HG03280 (cell line): ENCODE data around the gene IRF1.
A peak's percentile ranks its signal among the peaks of the same experiment; 100 is the strongest.
"Not testable (repeated sequence)": the region's sequence is repeated elsewhere in the genome, so short reads cannot be mapped to it uniquely, and the experiment has no call there.

Source experiments
- ATAC-seq: cut with Tn5 transposase; IDR thresholded peaks from one replicate; pipeline ENCODE4 v1.9.1; 2021; ENCODE audit warnings: mild to moderate bottlenecking, moderate library complexity; ENCODE audit not compliant: unreplicated experiment

The IRF1 gene

DNA sequence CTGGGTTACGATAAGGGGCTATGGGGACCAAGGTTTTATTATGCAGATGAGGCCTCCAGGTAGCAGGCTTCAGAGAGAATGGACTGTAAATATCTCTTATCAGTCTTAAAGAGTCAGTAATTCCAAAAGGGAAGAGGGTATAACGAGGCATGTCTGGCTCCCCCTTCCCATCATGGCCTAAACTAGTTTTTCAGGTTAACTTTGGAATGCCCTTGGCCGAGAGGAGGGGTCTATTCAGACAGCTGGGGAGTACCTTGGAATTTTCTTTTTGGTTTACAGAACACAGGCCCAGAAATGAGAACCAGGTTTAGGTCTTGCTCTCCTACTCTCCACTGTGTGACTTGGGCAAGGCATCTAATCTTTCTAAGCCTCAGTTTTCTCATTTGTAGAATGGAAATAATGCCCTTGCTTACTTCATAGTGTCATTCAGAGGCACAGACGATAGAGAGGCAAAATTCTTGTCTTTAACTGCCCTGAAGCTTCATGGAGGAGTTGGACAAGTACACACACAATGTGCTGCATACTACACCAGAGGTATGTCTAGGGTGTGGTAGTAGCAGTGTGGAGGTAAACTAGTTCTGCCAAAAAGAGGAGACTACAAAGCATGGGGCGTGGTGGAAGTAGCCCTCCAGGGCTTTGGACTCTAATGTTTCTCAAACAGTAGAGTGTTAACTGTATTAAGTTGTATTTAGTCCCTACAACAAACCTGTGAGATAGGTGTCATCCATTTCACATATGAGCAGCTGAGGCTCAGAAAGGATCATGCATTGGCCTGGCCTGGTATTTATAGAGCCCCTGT is 45.5 kb downstream of the IRF1 start:
- ATAC-seq = no peak

DNA sequence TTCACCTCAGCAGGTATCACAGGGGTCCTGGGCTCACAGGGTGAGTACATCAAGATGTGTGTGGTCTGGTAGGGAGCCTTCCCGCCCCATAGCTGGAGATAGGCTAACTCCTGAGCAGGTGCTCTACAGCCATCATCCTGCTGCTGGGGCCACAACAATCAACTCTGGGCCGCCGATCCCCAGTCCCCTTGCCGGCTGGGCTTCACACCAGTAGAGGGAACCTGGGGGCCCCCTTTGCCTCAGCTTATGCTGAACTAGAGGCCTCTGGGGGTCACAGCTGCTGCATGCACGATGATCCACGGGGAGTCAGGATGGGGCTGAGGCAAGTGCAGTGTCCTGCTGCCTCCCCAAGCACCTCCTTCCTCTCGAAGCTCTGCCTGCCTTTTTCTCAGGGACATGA is 46.5 kb downstream of the IRF1 start:
- ATAC-seq = no peak

DNA sequence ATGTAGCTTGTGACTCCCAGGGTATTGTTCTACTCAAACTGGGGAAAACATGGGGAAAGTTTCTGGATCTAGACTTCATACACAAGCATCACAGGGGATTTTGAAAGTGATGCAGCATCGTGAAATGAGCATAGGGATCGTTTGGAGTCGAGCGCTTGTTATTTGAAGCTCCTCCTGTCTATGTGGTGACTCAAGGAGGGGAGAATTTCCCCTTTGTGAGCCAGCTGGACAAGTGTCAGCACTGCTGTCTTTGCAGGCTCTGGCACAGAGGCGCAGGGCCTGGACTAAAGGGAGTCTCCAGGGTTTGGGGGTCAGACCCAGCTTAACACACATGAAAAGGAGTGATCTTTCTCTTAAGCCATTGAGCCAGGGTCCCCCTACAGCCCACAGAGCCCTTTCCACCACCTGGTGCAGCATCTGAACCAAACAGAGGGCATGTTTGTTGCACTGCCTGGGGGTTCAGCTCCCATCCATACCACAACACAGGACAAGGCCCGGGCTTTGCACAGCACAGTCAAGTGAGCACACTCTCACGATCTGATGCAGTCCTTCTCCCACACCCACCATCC is 51.0 kb downstream of the IRF1 start:
- ATAC-seq = no peak

DNA sequence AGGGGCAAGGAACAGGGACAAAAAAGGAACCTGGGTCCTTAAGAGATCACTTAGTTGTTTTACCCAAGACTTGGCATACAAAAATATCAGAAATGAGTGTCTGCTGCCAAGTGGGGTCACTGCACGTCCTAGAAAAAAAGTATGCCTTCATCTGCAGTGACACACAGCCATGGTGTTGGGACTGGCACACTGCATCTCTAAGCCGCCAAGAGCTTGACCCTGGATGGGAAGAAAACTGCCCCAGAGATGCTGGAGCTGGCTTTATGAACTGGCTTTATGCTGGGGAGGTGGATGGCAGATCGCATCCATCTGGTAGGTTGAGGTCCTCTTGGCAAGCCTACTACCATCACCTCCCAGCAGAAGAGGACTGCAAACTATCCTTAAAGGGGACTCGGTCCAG is 51.7 kb downstream of the IRF1 start:
- ATAC-seq = no peak

DNA sequence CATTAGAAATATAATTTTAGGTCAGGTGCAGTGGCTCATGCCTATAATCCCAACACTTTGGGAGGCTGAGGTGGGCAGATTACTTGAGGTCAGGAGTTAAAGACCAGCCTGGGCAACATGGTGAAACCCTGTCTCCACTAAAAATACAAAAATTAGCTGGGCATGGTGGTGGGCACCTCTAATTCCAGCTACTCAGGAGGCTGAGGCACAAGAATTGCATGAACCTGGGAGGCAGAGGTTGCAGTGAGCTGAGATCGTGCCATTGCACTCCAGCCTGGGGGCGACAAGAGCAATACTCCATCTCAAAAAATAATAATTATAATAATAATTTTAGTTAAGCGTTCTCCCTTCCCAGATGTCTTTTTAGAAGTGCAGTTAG is 52.3 kb downstream of the IRF1 start:
- not testable (repeated sequence) for ATAC-seq

DNA sequence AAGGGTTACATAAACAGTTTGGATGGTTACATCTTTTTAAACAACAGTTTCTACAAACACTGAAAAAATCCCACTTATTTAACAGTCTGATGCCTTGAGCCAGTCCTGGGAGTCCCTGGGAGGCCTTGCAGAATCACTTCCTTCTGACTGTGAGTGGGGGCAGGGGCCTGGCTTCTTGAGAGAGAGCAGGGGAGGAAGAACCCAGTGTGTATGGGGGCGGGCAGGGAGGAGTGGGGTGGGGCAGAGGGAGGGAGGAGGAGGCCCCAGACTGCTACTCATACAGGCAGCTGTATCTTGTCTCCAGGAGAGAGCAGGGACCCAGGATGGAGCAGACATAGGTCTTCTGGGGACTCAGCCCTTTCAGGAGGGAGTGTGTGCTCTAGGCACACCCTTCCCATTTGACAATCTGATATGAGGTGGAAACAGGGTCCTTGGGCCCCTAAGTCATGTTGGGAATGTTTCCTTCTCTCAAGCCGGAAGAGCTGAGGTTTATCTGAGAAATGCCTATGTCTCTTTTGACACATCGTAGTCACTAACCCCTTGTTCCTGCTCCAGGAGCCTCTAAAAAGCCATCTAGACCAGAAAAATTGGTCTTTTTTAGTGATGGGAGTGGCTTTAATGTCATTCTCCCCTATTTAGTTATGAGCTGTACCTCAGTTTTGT is 52.8 kb downstream of the IRF1 start:
- peak; percentile 78 for ATAC-seq

DNA sequence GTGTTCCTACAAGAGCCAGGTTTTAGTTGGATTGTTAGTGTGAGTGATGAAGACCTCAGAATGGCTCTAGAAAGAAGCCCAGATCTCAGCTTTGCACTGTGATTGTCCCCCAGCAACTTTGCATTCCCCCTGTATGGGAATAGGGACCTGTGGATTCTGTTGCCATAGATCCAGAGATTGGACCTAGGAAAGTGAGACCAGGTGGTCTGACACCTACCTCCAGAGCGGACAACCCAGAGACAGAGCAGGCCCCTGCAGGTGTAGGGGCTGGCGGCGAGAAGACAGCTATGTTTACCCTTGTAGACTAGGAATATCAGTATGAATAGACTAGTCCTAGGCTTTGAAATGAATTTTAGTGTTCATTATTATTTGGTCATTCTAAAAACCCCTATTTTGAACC is 53.6 kb downstream of the IRF1 start:
- ATAC-seq = no peak

DNA sequence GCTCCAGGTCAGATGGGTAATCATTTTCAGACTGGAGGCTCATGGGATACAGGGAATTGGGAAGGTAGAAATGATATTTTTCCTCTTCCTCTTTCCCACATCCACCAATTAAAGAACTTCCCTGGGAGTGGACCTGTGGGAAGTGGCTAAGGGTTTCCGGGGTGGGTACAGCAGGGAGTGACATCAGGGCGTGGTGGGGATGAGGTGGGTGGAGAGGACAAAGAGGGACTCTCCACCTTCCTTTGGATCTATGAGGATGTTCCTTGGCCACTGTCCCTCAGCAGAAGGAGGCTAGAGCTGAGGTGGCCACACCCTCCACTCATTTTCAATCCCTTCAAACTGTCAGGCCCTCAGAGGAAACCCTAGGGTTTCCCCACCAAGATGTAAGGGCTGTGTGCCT is 54.7 kb downstream of the IRF1 start:
- ATAC-seq = no peak

DNA sequence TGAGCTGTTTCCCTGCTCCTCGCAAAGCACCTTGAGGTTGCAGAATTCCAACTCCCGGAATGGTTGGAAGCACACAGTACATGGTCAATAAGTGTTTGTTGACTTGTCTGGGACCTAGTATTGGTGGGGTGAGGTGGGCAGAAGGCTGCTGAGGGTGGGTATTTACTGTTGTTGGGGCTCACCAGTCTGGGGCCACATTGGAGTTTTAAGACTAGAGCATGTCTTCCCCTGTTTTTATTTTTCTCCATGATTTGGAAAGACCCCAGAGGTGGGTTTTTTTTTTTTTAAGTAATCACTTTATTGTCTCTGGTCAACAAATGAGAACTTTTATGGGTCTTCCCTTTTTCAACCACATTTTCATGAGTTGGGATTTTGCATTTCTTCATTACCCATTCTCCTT is 55.1 kb downstream of the IRF1 start:
- no peak for ATAC-seq

DNA sequence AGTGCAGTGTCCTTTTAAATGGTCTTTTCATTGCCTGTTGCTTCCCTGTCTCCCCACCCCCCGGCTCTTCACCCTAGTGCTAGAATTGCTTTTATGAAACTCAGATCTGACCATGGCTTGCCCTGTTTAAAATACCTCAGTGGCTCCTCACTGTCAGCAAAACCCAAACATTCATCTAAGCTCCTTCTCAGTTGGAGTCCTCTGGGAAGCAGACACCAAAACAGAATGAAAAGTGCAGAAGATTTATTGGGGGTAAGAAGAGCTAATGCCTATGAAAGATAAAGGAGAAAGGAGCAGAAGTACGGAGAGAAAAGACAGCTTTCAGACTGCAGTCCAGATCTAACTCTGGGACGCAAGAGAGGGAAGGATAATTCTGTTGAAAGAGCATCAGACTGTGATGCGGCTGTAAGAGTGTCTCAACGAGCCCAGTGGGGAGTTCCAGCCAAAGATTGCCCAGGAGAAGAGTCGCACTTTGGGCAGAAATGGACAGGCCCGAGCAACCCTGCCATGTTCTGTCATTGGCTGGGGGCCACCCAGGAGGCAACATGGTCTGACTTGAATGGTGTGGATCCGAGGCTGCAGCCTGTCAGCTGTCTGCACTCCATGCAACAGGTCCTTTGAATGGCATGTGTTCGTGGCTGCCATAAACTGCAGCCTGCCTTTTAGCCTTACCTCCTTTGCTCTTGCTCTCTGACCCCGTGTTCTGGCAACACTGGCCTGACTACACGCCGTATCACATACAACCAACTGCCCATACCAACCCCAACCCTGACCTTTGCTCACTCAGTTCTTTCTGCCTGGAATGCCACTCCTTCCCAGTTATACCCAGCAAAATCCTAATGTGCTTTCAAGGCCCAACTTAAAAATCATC is 55.9 kb downstream of the IRF1 start:
- no peak for ATAC-seq

DNA sequence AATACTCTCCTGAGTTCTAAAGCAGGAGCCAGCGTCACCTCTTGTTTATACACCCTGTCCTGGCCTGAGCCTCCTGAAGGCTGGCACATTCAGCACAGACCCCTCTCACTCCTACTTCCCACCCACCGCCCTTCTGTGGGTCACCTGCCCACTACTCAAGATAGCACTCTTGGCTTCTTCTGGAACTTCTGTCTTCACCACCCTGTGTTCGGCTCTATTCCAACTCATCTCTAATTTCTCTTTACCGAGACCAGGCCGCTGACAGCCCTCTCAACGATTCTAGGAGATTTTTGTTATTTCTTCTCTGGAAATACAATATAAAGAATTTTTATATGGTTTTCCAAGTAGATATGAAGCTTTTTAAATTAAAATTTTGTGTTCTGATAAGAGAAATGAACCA is 57.4 kb downstream of the IRF1 start:
- no peak for ATAC-seq

DNA sequence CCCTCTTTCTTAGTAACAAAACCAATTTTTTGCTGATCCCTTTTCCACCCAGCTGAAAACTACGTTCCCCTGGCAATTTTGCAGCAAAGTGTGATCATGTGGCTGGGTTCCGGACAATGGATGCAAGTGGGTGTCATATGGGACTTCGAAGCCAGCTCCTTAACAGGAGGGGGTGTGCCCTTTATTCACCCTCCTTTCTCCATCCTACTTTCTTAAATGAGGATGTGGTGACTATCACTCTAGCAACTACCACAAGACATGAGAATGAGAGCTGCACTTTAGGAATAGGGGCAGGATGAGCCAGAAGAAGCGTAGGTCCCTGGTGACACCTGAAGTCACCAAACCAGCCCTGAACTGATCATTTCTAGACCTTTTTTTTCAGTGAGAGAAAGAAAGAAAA is 58.9 kb downstream of the IRF1 start:
- no peak for ATAC-seq
